ENCODE results near the gene ASZ1.
"Not testable (repeated sequence)": the region's sequence is repeated elsewhere in the genome, so short reads cannot be mapped to it uniquely, and the experiment has no call there.

ASZ1 gene

GRCh38 chr7:117444646-117445045 is 17.4 kb upstream of the ASZ1 start:
- H3K4me3 ChIP-seq (ENCODE audit: low read depth, low read length), result no peak overlapping the region

DNA sequence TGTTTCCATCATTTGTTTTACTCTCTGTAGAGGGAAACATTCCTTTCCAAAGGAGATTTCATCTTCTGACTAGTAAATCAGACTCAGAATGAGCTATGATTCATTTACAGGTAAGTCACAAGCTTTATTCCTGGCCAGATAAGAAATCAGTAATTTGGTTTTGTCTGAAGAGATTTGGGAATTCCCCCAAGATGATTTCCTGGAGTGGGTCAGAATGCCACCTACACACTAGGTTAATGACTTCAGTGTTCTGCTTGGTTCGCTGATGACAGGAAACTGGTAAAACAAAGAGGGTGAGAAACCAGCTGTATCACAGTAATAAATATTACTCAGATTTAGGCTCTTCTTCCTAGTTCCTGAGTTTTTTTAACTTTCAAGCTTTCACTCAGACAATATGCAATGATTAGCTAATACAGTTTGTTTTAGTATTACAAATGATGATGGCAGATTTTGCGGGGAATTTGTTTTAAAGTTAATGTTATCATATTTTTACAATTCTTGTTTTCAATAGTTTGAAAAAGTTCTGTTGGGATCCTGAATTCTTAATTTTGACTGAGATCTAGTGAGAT is 8.3 kb upstream of the ASZ1 start:
- Histone ChIP-seq H3K27ac (ENCODE audit: low read depth, low read length) (no peak overlapping the region), H3K4me1 (ENCODE audit: control insufficient read depth, insufficient read depth, low read length) (no peaks in the 10 kb centered on the region), H3K9me3 (ENCODE audit: control insufficient read depth, insufficient read depth, low read depth, low read length) (no peaks in the 10 kb centered on the region), H3K36me3 (ENCODE audit: control insufficient read depth, insufficient read depth, low read length) (no peaks in the 10 kb centered on the region), H3K27me3 (ENCODE audit: control insufficient read depth, insufficient read depth, low read length) (no peaks in the 10 kb centered on the region), H3K4me3 (ENCODE audit: low read depth, low read length) (no peak overlapping the region), H3K9ac (ENCODE audit: low read length) (no peak overlapping the region)

More at GRCh38 chr7:117444646-117445045, 17.4 kb upstream of the ASZ1 start:
- H3K27me3 ChIP-seq (ENCODE audit: control insufficient read depth, insufficient read depth, low read length), result no peaks in the 10 kb centered on the region
- H3K9ac ChIP-seq (ENCODE audit: low read length), result no peak overlapping the region
- H3K4me1 ChIP-seq (ENCODE audit: control insufficient read depth, insufficient read depth, low read length), result no peaks in the 10 kb centered on the region
- H3K27ac ChIP-seq (ENCODE audit: low read depth, low read length), result no peak overlapping the region
- no peaks in the 10 kb centered on the region for H3K36me3 ChIP-seq (ENCODE audit: control insufficient read depth, insufficient read depth, low read length)
- no peaks in the 10 kb centered on the region for H3K9me3 ChIP-seq (ENCODE audit: control insufficient read depth, insufficient read depth, low read depth, low read length)

GRCh38 chr7:117424090-117424829 is 3.0 kb downstream of the ASZ1 start:
- Histone ChIP-seq H3K27me3 (ENCODE audit: control insufficient read depth, insufficient read depth, low read length) (no peaks in the 10 kb centered on the region), H3K4me1 (ENCODE audit: control insufficient read depth, insufficient read depth, low read length) (no peaks in the 10 kb centered on the region), H3K36me3 (ENCODE audit: control insufficient read depth, insufficient read depth, low read length) (no peaks in the 10 kb centered on the region), H3K9me3 (ENCODE audit: control insufficient read depth, insufficient read depth, low read depth, low read length) (no peaks in the 10 kb centered on the region), H3K9ac (ENCODE audit: low read length) (no peak overlapping the region), H3K27ac (ENCODE audit: low read depth, low read length) (no peak overlapping the region), H3K4me3 (ENCODE audit: low read depth, low read length) (no peak overlapping the region)

DNA sequence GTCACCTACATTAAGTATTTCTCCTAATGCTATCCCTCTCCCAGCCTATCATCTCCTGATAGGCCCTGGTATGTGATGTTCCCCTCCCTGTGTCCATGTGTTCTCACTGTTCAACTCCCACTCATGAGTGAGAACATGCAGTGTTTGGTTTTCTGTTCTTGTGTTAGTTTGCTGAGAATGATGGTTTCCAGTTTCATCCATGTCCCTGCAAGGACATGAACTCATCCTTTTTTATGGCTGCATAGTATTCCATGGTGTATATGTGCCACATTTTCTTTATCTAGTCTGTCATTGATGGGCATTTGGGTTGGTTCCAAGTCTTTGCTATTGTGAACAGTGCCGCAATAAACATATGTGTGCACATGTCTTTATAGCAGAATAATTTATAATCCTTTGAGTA is 12.7 kb downstream of the ASZ1 start:
- H3K4me3 ChIP-seq (ENCODE audit: low read depth, low read length); H3K36me3 ChIP-seq (ENCODE audit: control insufficient read depth, insufficient read depth, low read length); H3K9me3 ChIP-seq (ENCODE audit: control insufficient read depth, insufficient read depth, low read depth, low read length); H3K4me1 ChIP-seq (ENCODE audit: control insufficient read depth, insufficient read depth, low read length); H3K27ac ChIP-seq (ENCODE audit: low read depth, low read length); H3K27me3 ChIP-seq (ENCODE audit: control insufficient read depth, insufficient read depth, low read length); H3K9ac ChIP-seq (ENCODE audit: low read length): not testable (repeated sequence)

GRCh38 chr7:117412946-117413559 is 14.2 kb downstream of the ASZ1 start:
- Histone ChIP-seq H3K4me1 (ENCODE audit: control insufficient read depth, insufficient read depth, low read length) (no peaks in the 10 kb centered on the region), H3K4me3 (ENCODE audit: low read depth, low read length) (no peak overlapping the region), H3K9ac (ENCODE audit: low read length) (no peak overlapping the region), H3K27me3 (ENCODE audit: control insufficient read depth, insufficient read depth, low read length) (no peaks in the 10 kb centered on the region), H3K36me3 (ENCODE audit: control insufficient read depth, insufficient read depth, low read length) (no peaks in the 10 kb centered on the region), H3K9me3 (ENCODE audit: control insufficient read depth, insufficient read depth, low read depth, low read length) (no peaks in the 10 kb centered on the region), H3K27ac (ENCODE audit: low read depth, low read length) (no peak overlapping the region)

GRCh38 chr7:117412390-117412789 is 14.9 kb downstream of the ASZ1 start:
- no peak overlapping the region for H3K9ac ChIP-seq (ENCODE audit: low read length)
- no peaks in the 10 kb centered on the region for H3K27me3 ChIP-seq (ENCODE audit: control insufficient read depth, insufficient read depth, low read length)
- H3K36me3 ChIP-seq (ENCODE audit: control insufficient read depth, insufficient read depth, low read length), result no peaks in the 10 kb centered on the region
- H3K9me3 ChIP-seq (ENCODE audit: control insufficient read depth, insufficient read depth, low read depth, low read length), result no peaks in the 10 kb centered on the region
- no peak overlapping the region for H3K27ac ChIP-seq (ENCODE audit: low read depth, low read length)
- no peak overlapping the region for H3K4me3 ChIP-seq (ENCODE audit: low read depth, low read length)
- no peaks in the 10 kb centered on the region for H3K4me1 ChIP-seq (ENCODE audit: control insufficient read depth, insufficient read depth, low read length)

DNA sequence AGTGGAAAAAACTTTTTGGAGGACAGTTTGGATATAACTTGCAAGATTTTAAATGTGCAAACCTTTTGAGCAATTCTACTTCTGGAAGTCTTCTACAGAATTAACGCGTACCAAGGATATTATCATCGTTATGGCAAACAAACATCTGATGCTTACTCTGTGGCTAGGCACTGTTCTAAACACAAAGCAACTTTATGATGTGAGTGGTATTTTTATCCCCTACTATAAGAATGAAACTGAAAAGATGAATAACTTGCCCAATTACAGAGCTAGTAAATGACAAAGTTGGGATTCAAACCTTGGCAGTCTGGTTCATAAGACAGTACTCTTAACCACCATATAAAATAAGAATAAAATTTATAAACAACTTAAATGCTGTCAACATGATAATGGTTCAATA is 15.8 kb downstream of the ASZ1 start:
- Histone ChIP-seq H3K4me1 (ENCODE audit: control insufficient read depth, insufficient read depth, low read length) (no peaks in the 10 kb centered on the region), H3K36me3 (ENCODE audit: control insufficient read depth, insufficient read depth, low read length) (no peaks in the 10 kb centered on the region), H3K9ac (ENCODE audit: low read length) (no peak overlapping the region)

DNA sequence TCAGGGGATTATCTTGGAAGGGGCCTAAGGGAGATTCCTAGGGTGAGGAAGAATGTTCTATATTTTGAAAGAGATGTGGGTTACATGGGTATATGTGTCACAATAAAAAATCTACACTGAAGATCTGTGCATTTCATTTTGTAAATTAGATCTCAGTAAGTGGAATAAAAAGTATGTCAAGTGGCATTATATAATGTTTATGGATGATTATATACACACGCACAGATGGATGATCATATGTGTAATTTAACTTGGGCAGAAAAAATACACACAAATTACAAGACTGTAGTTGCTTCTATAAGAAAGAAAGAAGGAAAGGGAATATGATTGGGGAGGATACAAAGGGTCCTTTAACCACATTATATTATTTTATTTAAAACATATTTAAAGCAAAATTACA is 18.5 kb downstream of the ASZ1 start:
- H3K27ac ChIP-seq (ENCODE audit: low read depth, low read length), result no peak overlapping the region

More for the DNA sequence above, 15.8 kb downstream of the ASZ1 start:
- H3K27ac ChIP-seq (ENCODE audit: low read depth, low read length), result no peak overlapping the region
- no peaks in the 10 kb centered on the region for H3K9me3 ChIP-seq (ENCODE audit: control insufficient read depth, insufficient read depth, low read depth, low read length)
- H3K4me3 ChIP-seq (ENCODE audit: low read depth, low read length), result no peak overlapping the region
- H3K27me3 ChIP-seq (ENCODE audit: control insufficient read depth, insufficient read depth, low read length), result no peaks in the 10 kb centered on the region

GRCh38 chr7:117405519-117405918 is 21.8 kb downstream of the ASZ1 start:
- H3K27ac ChIP-seq (ENCODE audit: low read depth, low read length), result no peak overlapping the region
- no peaks in the 10 kb centered on the region for H3K4me1 ChIP-seq (ENCODE audit: control insufficient read depth, insufficient read depth, low read length)
- no peak overlapping the region for H3K4me3 ChIP-seq (ENCODE audit: low read depth, low read length)
- no peaks in the 10 kb centered on the region for H3K9me3 ChIP-seq (ENCODE audit: control insufficient read depth, insufficient read depth, low read depth, low read length)
- no peak overlapping the region for H3K9ac ChIP-seq (ENCODE audit: low read length)
- H3K36me3 ChIP-seq (ENCODE audit: control insufficient read depth, insufficient read depth, low read length), result no peaks in the 10 kb centered on the region
- H3K27me3 ChIP-seq (ENCODE audit: control insufficient read depth, insufficient read depth, low read length), result no peaks in the 10 kb centered on the region

More for the DNA sequence above, 18.5 kb downstream of the ASZ1 start:
- Histone ChIP-seq H3K9ac (ENCODE audit: low read length) (no peak overlapping the region), H3K4me3 (ENCODE audit: low read depth, low read length) (no peak overlapping the region), H3K36me3 (ENCODE audit: control insufficient read depth, insufficient read depth, low read length) (no peaks in the 10 kb centered on the region), H3K4me1 (ENCODE audit: control insufficient read depth, insufficient read depth, low read length) (no peaks in the 10 kb centered on the region), H3K9me3 (ENCODE audit: control insufficient read depth, insufficient read depth, low read depth, low read length) (no peaks in the 10 kb centered on the region), H3K27me3 (ENCODE audit: control insufficient read depth, insufficient read depth, low read length) (no peaks in the 10 kb centered on the region)

DNA sequence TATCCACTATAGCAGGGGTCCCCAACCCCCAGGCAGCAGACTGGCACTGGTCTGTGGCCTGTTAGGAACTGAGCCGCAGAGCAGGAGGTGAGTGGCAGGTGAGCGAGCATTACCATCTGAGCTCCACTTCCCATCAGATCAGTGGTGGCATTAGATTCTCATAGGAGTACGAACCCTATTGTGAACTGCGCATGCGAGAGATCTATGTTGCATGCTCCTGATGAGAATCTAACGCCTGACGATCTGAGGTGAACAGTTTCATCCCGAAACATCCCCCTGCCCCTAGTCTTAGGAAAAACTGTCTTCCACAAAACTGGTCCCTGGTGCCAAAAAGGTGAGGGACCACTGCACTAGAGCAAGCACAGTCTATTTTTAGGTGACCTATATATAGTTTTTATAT is 23.6 kb downstream of the ASZ1 start:
- no peaks in the 10 kb centered on the region for H3K27me3 ChIP-seq (ENCODE audit: control insufficient read depth, insufficient read depth, low read length)
- H3K9me3 ChIP-seq (ENCODE audit: control insufficient read depth, insufficient read depth, low read depth, low read length), result no peaks in the 10 kb centered on the region
- H3K9ac ChIP-seq (ENCODE audit: low read length), result no peak overlapping the region
- no peaks in the 10 kb centered on the region for H3K4me1 ChIP-seq (ENCODE audit: control insufficient read depth, insufficient read depth, low read length)
- no peak overlapping the region for H3K4me3 ChIP-seq (ENCODE audit: low read depth, low read length)
- no peak overlapping the region for H3K27ac ChIP-seq (ENCODE audit: low read depth, low read length)
- no peaks in the 10 kb centered on the region for H3K36me3 ChIP-seq (ENCODE audit: control insufficient read depth, insufficient read depth, low read length)

DNA sequence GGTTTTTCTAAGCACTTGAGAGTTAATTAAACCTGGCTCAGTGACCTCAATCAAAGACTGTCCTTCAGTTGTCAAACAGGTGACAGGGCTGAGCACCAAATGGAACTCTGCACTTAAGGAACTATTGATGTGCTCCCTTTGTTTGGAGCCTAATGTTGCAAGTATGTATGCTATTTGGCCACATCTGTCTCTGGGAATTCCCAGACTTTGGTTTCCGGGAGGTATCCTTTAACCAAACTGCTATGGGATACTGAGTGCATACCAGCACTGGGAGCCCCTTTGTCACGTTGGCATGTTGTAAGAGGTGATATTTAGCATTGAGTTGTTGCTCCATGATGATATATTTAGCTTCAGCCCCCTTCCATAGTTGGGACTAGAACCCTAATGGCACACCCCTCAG is 25.2 kb downstream of the ASZ1 start:
- no peaks in the 10 kb centered on the region for H3K36me3 ChIP-seq (ENCODE audit: control insufficient read depth, insufficient read depth, low read length)

More for the DNA sequence above, 25.2 kb downstream of the ASZ1 start:
- Histone ChIP-seq H3K9me3 (ENCODE audit: control insufficient read depth, insufficient read depth, low read depth, low read length) (no peaks in the 10 kb centered on the region), H3K27me3 (ENCODE audit: control insufficient read depth, insufficient read depth, low read length) (no peaks in the 10 kb centered on the region), H3K27ac (ENCODE audit: low read depth, low read length) (no peak overlapping the region), H3K4me3 (ENCODE audit: low read depth, low read length) (no peak overlapping the region), H3K4me1 (ENCODE audit: control insufficient read depth, insufficient read depth, low read length) (no peaks in the 10 kb centered on the region), H3K9ac (ENCODE audit: low read length) (no peak overlapping the region)
